IMR-90 (cell line): Measurements from ENCODE around the gene SELENOP.

ENCODE experiments used
- BHLHE40 ChIP-seq: fragments of 150-350 bp; IDR thresholded peaks from 2 replicates; pipeline ENCODE4 v1.6.1; 2016; ENCODE audit warnings: mild to moderate bottlenecking, low read depth, low read length
- NFE2L2 ChIP-seq: fragments of 150-350 bp; IDR thresholded peaks from 2 replicates; pipeline ENCODE4 v1.6.1; 2016; ENCODE audit warnings: low read depth, mild to moderate bottlenecking, low read length
- POLR2A ChIP-seq: IDR thresholded peaks from 2 replicates; pipeline ENCODE4 v1.6.1; 2012; ENCODE audit warnings: mild to moderate bottlenecking, low read depth, low read length
- RAD21 ChIP-seq: IDR thresholded peaks from 2 replicates; pipeline ENCODE4 v1.6.1; 2012; ENCODE audit warnings: low read length, improper control_type of control experiment
- RFX5 ChIP-seq: IDR thresholded peaks from 2 replicates; pipeline ENCODE4 v1.8.0; 2012; ENCODE audit warnings: low read depth, mild to moderate bottlenecking, low read length, moderate library complexity
- USF2 ChIP-seq: fragments of 150-350 bp; IDR thresholded peaks from 2 replicates; pipeline ENCODE4 v1.6.1; 2017; ENCODE audit warnings: mild to moderate bottlenecking, antibody characterized with exemption, low read length, low read depth
- TF ChIP-seq, protein P1 (sequence below): conservative IDR thresholded peaks from 2 replicates; pipeline ENCODE4 v1.5.1; 2012; ENCODE audit warnings: mild to moderate bottlenecking, low read depth, low read length, improper control_type of control experiment
- TF ChIP-seq, protein P2 (sequence below): fragments of 150-350 bp; IDR thresholded peaks from 2 replicates; pipeline ENCODE4 v1.6.1; 2016; ENCODE audit warnings: low read depth, mild to moderate bottlenecking, low read length, moderate library complexity, borderline replicate concordance

DNA sequence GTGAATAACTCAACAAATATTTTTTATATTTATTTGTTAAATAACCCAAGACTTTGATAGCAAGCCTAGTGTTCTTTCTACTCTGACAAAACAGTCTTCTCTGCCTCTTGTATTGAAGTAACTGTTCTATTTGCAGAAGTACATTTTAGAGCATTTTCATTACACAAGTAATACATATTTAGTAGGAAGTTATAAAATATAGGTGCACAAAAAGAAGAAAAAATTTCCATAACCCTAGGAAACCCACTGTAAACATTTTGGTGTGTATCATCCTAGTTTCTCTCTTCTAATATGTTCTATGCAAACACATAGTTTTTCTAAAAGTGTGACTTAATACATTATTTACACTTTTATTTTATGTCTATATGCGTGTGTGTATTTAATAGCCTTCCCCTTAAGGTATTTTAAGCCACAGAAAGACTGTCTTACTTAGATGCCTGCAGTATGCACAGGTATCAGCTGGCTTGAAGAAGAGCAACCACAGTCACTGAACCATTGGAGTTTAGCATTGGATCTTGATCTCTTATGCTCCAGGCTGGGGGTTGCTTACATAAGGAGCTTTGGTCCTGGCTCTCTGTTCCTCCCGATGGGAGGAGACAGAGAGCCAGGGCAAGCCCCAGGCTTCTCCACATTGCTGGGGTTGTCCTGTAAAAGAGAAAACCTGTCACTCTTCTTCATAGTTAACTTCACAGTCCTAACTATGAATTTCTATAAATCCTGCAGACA is 3.8 kb downstream of the SELENOP start:
- TF ChIP-seq, protein P1, sequence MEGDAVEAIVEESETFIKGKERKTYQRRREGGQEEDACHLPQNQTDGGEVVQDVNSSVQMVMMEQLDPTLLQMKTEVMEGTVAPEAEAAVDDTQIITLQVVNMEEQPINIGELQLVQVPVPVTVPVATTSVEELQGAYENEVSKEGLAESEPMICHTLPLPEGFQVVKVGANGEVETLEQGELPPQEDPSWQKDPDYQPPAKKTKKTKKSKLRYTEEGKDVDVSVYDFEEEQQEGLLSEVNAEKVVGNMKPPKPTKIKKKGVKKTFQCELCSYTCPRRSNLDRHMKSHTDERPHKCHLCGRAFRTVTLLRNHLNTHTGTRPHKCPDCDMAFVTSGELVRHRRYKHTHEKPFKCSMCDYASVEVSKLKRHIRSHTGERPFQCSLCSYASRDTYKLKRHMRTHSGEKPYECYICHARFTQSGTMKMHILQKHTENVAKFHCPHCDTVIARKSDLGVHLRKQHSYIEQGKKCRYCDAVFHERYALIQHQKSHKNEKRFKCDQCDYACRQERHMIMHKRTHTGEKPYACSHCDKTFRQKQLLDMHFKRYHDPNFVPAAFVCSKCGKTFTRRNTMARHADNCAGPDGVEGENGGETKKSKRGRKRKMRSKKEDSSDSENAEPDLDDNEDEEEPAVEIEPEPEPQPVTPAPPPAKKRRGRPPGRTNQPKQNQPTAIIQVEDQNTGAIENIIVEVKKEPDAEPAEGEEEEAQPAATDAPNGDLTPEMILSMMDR, result no peak
- no peak for TF ChIP-seq BHLHE40
- no peak for TF ChIP-seq POLR2A
- no peak for TF ChIP-seq RAD21
- TF ChIP-seq USF2, result no peak
- TF ChIP-seq NFE2L2, result no peak
- TF ChIP-seq, protein P2, sequence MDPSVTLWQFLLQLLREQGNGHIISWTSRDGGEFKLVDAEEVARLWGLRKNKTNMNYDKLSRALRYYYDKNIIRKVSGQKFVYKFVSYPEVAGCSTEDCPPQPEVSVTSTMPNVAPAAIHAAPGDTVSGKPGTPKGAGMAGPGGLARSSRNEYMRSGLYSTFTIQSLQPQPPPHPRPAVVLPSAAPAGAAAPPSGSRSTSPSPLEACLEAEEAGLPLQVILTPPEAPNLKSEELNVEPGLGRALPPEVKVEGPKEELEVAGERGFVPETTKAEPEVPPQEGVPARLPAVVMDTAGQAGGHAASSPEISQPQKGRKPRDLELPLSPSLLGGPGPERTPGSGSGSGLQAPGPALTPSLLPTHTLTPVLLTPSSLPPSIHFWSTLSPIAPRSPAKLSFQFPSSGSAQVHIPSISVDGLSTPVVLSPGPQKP, result no peak
- no peak for TF ChIP-seq RFX5
